B cell (primary cell): ENCODE data around the gene PLCG2.
A peak's percentile ranks its signal among the peaks of the same experiment; 100 is the strongest.

Source experiments
- CTCF ChIP-seq: fragments of 200-600 bp; IDR thresholded peaks from one replicate; pipeline ENCODE4 v1.8.0; 2022; ENCODE audit warnings: antibody characterized with exemption, mild to moderate bottlenecking
- EZH2 ChIP-seq: IDR thresholded peaks from 2 replicates; pipeline ENCODE4 v1.6.1; 2012; ENCODE audit warnings: borderline replicate concordance, low read depth, mild to moderate bottlenecking, moderate library complexity, low read length; ENCODE audit not compliant: insufficient read depth, poor library complexity, severe bottlenecking

GRCh38 chr16:81831722-81832126 lies 52.6 kb downstream of the PLCG2 start:
- TF ChIP-seq CTCF (peak; percentile 60), EZH2 (no peak)
